Activated T-helper 1 cell treated with anti-CD3 and anti-CD28 coated beads, Interleukin-2, amount 50 U/mL, for 16 hours (primary cell): ENCODE data around the gene CRABP1.

Experiments used
- DNase-seq, 2 donors: peaks; one replicate each; pipeline ENCODE4 v3.0.0-alpha.2; 2020; ENCODE audit warnings: low read depth in 1 of 2, low spot score in 1 of 2

Gene CRABP1

GRCh38 chr15:78343276-78344060 lies 3.3 kb downstream of the CRABP1 start:
- DNase-seq = no peak

GRCh38 chr15:78345396-78346125 lies 5.4 kb downstream of the CRABP1 start:
- DNase-seq = no peak

GRCh38 chr15:78347586-78348543 lies 7.7 kb downstream of the CRABP1 start:
- no peak for DNase-seq

- no peak for DNase-seq
These were observed 9.9 kb downstream of the CRABP1 start for GRCh38 chr15:78350058-78350457.

- no peak for DNase-seq
These were observed 11.4 kb downstream of the CRABP1 start for GRCh38 chr15:78351539-78351938.

GRCh38 chr15:78353093-78353492 lies 12.9 kb downstream of the CRABP1 start:
- no peak for DNase-seq

- DNase-seq = no peak
These were observed 15.0 kb downstream of the CRABP1 start for GRCh38 chr15:78355177-78355576.

- DNase-seq = no peak
These were observed 18.1 kb downstream of the CRABP1 start for GRCh38 chr15:78358102-78358870.

GRCh38 chr15:78359041-78359808 lies 19.1 kb downstream of the CRABP1 start:
- no peak for DNase-seq

GRCh38 chr15:78360367-78360801 lies 20.2 kb downstream of the CRABP1 start:
- DNase-seq = no peak

GRCh38 chr15:78360958-78361718 lies 21.0 kb downstream of the CRABP1 start:
- DNase-seq = no peak

GRCh38 chr15:78361771-78362506 lies 21.8 kb downstream of the CRABP1 start:
- no peak for DNase-seq

- no peak for DNase-seq
These were observed 22.7 kb downstream of the CRABP1 start for GRCh38 chr15:78362716-78363380.

- no peak for DNase-seq
These were observed 23.2 kb downstream of the CRABP1 start for GRCh38 chr15:78363381-78363734.

- no peak for DNase-seq
These were observed 24.1 kb downstream of the CRABP1 start for GRCh38 chr15:78364233-78364632.

GRCh38 chr15:78365917-78366316 lies 25.8 kb downstream of the CRABP1 start:
- no peak for DNase-seq

- DNase-seq = no peak
These were observed 26.2 kb downstream of the CRABP1 start for GRCh38 chr15:78366342-78366741.

GRCh38 chr15:78368651-78369050 lies 28.5 kb downstream of the CRABP1 start:
- DNase-seq = no peak
